COLO668 (cell line): ENCODE measurements around the gene BICD1.

Experiments
- DNase-seq: peaks from one replicate; lab custom pipeline; 2025; ENCODE audit not compliant: unreplicated experiment; lab: John Stamatoyannopoulos, UW

Gene BICD1

DNA sequence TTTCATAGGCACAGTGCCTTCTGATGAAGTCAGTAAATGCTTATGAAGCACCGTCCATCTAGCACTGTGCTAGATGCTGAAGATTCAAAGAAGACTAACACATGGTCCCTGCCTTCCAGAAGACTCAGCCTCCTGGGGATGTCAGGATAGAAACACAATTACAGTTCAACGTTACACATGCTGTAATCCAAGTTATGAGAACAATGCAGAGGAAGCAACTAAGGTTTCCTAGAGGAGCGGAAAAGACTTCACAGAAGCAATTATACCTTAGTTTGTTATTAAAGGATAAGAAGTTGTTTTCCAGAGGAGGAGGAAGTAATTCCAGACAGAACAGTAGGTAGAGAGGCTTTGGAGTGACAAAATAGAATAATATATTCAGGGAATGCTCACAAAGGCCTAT lies 225.8 kb downstream of the BICD1 start:
- no peak for DNase-seq

DNA sequence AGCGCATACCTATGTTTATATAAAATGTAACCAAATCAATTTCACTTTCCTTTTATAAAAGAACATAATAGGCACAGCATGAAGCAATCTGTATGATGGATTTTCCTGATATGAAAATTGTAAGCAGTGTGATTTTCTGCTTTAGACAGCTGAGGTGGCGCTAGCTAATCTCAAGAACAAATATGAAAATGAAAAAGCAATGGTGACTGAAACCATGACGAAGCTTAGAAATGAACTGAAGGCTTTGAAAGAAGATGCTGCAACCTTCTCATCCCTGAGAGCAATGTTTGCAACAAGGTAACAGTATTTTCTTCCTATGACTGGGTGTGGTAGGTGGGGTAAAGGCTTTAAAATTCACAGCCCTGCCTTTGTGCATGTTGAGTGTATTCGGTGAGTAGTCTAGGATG lies 227.7 kb downstream of the BICD1 start:
- no peak for DNase-seq

DNA sequence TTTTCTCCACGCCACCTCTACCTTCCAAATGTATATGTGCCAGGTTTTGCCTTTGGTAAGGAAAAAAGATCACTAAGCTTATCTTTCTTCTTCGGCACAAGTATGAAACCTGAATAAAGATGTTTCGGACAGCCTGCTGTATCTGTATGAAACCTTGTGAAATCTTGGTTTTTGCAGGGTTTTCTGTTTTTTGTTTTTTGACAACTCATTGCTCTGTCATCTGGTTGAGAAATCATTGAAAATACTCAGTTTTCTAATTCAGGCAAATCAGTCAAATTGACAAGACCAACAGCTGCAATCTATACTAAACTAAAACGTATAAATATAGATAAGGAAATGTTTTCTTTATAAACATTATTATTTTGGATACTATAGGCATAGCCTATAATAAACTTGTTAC lies 229.6 kb downstream of the BICD1 start:
- no peak for DNase-seq

DNA sequence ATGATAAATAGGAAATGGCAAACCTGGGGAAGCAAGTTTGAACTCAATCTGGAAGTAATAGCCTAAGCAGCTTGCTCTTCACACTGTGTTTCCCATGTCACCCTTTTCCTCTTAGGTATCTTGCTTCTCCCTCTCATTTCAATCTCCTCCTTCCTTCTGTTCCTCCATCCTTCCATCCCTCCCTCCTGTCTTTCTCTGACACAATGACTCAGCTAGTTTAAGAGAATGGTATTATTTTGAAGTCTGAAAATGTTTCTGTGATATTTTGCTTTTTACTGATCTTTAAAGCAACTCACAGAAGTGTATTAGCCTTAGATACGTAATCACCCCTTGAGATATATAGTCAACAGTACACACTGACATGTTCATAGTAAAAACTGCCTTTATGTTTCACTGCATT lies 236.8 kb downstream of the BICD1 start:
- DNase-seq: no peak

DNA sequence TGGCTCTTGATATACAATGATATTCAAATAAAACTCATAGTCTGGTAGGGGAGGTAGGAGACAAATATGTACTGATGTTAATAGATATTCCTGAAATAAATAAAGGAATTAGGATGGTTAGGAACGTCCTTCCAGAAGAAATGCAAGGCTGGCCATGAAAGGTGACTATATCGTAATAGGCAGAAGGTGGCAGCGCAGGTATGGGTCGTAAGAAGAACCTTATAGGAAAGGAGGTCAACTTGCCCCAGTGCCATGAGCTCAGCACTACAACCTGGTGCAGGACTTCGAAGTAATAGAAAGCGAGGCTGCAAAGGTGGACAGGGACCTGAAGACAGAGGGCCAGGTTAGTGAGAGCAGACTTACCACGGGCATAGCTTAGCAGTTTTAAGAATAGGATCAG lies 237.4 kb downstream of the BICD1 start:
- no peak for DNase-seq

DNA sequence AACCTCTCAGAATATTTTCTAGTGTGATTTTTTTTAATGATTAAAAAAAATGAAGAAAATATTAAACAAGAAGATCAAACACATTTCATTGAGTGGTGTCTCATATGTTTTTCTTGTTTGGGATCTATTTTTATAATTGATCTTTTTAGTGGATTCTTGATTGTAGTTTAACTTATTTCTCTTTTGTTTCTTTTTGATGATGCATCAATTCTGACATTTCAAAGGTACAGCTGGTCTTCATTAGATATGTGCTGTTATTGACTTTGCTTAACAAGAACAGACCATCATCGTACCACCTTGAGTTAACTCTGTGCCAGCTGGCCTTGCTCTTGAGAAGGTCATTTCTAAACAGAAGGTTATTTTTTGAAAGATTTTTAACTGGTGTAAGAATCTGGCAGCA lies 246.9 kb downstream of the BICD1 start:
- DNase-seq: no peak

DNA sequence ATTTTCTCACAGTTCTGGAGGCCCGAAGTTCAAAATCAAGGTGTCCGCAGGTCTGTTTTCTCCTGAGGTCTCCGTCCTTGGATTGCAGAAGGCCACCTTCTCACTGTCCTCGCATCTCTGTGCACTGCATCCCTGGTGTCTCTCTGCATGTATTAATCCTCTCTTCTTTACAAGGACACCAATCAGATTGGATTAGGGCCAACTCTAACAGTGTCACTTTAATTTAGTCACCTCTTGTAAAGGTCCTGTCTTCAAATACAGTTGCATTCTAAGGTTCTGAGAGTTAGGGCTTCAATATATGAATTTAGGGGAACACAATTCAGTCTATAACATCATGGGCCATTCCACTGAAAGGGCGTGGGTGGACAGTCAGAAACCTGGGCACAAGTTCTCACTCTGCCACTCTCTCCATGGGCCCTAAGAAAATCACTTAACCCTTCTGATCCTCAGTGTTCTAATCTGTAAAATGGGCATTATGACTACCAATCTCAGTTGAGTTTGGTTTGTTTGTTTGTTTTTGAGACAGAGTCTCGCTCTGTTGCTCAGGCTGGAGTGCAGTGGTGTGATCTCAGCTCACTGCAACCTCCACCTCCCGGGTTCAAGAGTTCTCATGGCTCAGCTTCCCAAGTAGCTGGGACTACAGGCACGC lies 251.1 kb downstream of the BICD1 start:
- DNase-seq: no peak

DNA sequence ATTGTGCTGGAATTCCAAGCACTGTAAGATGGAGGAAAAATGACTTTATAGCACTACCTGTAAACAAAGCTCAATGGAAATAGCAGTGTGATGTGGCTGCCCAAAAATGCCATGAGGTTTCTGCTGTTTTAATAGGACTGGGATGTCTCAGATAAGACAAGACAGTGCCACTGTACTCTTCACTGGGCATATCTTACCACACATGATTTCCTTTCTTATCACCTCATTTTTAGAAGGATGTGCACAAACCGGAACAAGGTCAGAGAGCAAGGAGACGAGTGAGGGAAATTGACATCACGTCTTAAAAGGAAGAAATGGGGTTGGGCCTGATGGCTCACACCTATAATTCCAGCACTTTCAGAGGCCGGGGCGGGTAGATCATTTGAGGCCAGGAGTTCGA lies 254.3 kb downstream of the BICD1 start:
- no peak for DNase-seq

DNA sequence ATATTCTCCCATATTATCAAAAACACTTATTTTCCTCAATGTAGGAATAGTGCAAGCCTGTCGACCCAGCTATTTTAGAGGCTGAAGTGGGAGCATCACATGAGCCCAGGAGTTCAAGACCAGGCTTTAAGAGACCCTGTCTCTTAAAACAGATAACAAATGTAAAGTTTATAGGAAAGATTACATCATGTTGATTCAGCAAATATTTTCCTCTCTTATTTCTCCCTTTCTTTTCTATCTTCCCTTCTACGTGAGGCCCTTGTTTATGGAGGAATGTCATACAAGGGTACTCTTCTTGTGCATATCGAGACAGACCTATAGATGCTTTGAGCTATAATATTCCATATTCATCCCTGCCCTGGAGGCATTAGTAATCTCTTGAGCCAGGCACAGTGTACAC lies 256.2 kb downstream of the BICD1 start:
- no peak for DNase-seq

DNA sequence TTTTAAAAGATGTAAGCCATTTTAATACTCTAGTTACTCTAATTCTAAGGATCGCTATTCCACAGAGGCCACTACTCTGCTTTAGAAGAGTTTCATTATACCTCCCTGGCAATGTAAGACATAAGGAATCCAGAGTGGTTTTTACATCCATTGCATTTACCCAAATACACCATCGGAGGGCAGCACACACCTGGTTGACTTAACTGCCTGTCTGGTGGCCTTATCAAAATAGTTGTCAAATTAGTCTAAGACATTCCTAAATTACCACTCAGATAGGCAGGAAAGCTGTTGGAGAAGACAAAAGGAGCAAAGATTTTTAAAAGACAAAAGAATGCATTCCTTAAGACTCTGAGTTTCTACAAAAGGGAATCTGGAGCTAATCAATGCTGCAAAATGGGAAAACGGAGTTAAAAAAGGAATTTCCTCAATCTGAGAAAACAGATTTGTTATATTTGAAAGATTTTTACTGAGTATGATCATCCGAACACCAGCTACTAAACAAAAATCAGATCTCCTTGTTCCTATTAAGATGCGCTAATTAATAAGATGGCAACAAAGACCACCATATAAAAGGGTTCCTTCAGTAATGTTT lies 258.9 kb downstream of the BICD1 start:
- peak; percentile 25 for DNase-seq

DNA sequence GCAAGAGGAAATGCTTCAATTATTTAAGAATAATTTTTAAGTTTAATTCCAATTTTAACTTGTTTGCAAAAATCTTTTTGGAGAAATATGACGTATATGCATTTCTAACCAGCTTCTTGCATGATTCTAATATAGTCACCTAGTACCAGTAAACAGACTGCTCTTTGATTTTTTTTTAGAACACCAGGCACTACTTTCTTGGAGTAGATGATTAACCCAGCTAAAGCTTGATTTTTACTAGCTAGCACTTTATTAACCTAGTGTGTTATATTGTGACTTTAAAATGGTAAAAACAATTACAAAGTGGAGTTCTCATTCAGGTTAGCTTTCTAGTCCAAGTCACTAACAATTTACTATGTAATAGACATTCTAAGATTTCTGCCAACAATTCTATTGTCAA lies 260.1 kb downstream of the BICD1 start:
- no peak for DNase-seq

DNA sequence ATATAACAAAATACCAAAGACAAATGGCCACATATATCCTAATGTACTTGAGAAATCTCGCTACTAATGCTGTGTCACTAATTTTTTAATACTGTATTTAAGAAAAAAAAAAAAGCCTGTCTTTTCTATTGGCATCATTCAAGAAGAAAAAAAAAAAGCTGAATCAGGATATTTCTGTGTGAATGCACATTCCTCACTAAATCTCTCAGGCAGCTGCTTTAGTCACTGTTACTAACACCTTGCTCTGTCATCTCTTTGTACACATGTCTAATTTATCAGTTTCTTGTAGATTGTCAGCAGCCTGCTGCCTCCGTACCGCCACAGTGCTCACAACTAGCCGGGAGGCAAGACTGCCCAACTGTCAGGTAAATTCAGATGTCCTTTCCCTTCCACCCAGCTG lies 260.7 kb downstream of the BICD1 start:
- DNase-seq: peak; percentile 31

DNA sequence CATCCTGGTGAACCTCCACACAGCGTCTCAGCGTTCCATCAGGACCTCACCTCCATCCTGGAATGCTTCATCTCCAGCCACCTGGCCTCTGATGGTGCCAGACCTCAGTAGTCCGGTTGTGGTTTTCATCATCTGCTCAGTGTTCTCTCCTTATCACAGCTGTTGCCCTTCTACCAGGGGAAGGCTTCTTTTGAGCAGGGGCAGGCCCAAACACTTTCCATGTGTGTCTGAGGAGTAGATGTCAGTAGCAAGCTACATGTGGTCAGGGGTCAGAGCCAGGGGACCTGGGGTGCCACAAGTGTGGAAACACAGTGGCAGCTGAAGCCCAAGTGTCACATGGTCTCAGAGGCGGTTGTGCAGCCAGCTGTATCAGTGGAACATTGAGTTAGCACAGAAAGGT lies 262.6 kb downstream of the BICD1 start:
- DNase-seq: no peak

DNA sequence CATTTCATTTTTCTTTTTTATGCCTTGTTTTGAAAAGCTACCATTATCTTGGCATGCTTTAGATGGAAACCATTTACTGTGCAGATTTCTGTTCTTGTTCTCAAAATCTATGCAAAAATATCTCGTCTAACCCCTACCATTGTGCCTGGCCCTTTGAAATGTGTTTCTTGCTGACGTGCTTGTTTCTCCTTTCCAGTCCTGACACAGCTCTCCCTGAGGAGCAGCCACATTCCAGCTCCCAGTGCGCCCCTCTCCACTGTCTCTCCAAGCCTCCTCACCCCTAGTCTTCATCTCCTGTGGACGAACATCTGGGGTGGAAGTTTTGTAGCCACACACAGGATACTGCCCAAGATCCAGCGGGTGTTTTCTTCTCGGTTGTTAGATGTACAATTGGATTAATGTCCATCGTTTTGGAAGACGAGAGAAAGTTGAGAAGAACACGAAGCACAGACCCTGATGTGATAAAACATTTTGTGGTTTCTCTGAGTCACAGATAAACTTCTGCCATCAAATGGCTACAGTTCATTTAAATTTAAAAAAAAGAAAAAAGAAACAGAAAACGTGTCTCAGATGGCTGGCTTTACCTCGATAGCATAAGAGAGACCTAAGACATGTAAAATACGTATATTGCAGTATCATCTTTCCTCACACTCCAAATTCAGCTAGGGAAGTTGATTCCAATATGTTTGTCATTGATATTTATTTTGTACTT lies 270.9 kb downstream of the BICD1 start:
- DNase-seq: no peak

DNA sequence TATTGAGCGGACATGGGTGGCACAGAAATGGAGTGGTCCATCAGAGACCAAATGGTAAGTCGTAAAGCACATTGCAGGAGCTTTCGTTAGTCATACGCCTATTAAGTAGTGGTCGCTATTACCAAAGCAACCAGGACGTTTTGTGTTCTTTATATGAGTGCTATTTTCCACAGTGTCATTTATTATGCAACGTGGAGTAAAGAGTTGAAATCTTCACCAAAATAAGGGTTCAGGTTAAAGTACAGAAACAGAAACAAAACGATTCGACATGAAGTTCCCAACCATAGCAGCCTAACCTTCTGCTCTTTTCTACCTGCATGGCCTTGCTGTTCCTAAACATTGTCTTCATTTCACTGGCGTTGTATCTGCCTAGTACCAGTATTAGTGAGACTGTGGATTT lies 272.6 kb downstream of the BICD1 start:
- no peak for DNase-seq

DNA sequence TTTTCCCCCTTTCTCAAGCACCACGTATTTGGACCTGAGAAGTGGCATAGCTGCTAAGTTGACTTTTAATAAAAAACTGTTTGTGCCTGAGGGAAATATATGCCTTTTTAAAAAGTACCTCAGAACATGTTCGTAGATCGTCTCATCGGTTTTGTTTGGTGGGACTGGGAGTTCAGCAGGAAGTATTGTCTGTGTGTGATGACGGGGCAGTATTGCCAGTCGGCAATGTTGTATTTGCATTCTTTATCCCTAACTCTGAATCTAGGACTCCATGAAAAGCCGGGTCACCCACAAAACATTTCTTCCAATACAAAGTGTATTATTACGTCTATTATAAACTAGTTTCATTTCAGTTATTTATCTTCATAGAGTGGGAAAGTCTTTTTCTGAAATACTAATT lies 273.0 kb downstream of the BICD1 start:
- no peak for DNase-seq

DNA sequence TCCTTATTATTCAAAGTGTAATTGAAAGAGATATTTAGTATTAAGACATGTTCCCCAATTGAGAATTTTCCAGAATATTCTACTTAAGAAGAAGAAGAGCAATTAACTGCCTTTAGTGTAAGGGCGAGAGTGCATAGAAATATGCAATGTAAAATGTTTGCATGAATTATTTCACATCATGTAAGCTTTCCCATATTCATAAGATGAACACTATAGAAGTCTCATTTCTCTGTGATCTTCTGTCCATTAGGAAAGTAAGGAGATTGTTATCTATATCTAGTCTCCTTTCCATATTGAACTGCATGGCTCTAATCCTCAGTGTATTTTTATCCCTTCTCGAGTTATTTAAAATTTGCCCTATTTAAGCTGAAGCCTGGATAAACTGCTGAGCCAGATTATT lies 275.6 kb downstream of the BICD1 start:
- DNase-seq: no peak

DNA sequence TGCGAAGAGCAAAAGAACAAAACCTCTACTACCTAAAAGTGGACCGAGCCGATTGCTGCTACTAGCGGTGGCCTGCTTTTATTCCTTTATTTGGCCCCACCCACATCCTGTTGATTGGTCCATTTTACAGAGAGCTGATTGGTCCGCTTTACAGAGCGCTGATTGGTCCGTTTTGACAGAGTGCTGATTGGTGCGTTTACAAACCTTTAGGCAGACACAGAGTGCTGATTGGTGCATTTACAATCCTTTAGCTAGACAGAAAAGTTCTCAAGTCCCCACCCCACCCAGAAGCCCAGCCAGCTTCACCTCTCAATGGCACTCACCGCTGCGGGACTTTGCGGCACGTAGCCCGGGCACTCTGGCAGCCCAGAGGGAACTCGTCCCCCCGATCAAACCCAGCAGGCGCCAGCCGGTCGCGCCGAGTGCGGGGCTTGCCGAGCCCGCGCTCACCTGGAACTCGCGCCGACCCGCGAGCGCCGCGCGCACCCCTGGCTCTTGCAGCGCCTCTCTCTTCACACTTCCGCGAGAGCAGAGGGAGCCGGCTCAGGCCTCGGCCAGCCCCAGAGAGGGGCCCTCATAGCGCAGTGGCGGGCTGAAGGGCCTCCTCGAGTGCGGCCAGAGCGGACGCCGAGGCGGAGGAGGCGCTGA lies 284.0 kb downstream of the BICD1 start:
- DNase-seq: peak; percentile 72

DNA sequence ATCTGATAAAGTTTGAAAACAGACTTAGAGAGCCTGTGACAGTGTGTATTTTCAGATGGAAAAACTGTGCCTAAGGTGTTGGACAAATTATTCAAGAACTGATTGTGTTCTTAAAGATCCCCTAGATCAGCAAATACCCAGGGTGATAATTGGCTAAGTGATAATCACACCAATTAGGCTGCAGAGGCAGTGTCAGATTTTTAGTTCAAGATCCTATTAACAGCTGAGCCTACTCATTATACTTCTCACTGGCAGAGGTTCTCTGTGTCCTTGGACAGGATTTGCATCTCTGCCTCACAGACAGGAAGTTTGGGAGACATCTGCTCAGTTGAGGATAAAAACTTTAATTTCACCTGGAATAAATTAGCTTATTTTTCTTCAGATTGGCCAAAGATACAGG lies 288.4 kb downstream of the BICD1 start:
- DNase-seq: no peak

DNA sequence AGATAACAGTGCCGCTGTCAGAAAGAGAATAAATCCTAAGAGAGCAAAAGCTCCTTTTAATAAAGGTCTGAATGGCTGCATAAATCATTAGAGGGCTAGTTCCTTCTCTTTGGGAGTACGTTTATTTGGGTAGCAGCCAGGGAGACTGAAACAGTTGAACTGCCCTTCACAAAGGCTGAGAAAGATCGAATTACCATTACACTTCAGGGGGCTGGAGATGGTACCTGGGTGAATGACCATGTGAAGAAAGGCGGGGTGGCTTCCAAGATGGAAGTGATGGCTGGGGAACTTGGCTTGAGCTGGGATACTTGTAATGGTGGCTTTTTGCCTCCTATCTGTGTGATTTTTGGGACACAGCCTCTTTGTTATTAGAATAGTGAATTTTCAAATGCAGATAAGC lies 291.0 kb downstream of the BICD1 start:
- DNase-seq: no peak

DNA sequence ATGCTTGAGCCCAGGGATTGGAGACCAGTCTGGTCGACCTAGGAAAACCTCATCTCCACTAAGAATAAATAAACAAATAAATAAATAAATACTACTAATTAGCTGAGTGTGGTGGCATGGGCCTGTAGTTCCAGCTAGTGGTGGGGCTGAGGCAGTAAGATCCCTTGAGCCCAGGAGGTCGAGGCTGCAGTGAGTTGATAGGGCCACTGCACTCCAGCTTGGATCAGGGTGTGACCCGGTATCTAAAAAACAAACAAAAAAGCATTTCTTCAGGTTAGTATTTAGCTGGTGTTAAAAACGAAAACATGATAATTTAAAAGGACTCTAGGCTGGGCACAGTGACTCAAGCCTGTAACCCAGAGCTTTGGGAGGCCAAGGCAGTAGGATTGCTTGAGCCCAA lies 291.5 kb downstream of the BICD1 start:
- no peak for DNase-seq

DNA sequence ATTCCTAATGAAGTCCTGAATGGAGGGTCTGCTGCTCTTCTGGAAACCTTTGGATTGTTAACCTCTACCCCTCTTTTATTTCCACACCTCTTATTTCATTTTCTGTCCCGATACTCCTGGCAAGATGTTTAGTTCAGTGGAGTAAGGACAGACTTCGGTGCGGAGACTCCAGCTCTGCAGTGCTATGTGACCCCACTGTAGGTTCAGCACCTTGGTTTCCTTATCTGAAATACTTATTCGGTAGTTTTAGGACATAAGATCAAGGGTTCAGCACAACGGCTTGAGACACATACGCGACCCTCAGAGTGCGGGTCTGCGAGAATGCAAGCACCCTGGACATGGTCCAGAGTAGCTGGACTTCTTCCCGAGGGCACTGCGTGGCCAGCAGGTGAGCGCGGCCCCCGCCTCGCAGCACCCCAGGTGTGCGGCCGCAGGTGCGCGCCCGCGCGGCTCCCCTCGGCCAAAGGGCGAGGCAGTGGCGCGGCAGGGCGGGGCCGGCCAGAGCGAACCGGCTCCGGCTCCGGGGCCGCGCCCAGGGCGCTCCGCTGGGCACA lies 292.2 kb downstream of the BICD1 start:
- DNase-seq: no peak
